ENCODE measurements around the gene FXN. TPM values are rescaled to one million over a fixed set of nuclear protein-coding genes. Genes with fewer than 3 reads are reported as not detected.
A peak's percentile ranks its signal among the peaks of the same experiment; 100 is the strongest.

Gene FXN
- total RNA-seq, 2 donors from 2014 or later = 0.68 to 4.0 TPM

GRCh38 chr9:69056191-69056815 lies 20.8 kb downstream of the FXN start:
- ATAC-seq (ENCODE audit: insufficient number of reproducible peaks, low FRiP score, low read depth) (no peak), DNase-seq (ENCODE audit: low spot score) (no peak)
- Histone ChIP-seq H3K9me3 (no peaks in the 10 kb centered on the region), H3K27ac (no peak overlapping the region), H3K4me3 (no peak overlapping the region), H3K36me3 (no peaks in the 10 kb centered on the region), H3K27me3 (replicated peaks; ENCODE audit: insufficient read depth) (no peaks in the 10 kb centered on the region), H3K4me1 (ENCODE audit: control insufficient read depth in 1 of 2, low read depth in 2 of 2) (peaks cover 0 to 18% of the 10 kb centered on the region in 2 donors)
- TF ChIP-seq CTCF (IDR thresholded peaks at IDR 0.05) = no peak

GRCh38 chr9:69058101-69058500 lies 22.5 kb downstream of the FXN start:
- ATAC-seq (ENCODE audit: insufficient number of reproducible peaks, low FRiP score, low read depth) (no peak), DNase-seq (ENCODE audit: low spot score) (no peak)
- H3K4me1 ChIP-seq (ENCODE audit: control insufficient read depth in 1 of 2, low read depth in 2 of 2) = peaks cover 4 to 23% of the 10 kb centered on the region in 2 donors
- no peaks in the 10 kb centered on the region for H3K27me3 ChIP-seq (replicated peaks; ENCODE audit: insufficient read depth)
- no peak overlapping the region for H3K4me3 ChIP-seq
- TF ChIP-seq CTCF (IDR thresholded peaks at IDR 0.05) = no peak
- H3K36me3 ChIP-seq = no peaks in the 10 kb centered on the region
- H3K27ac ChIP-seq = no peak overlapping the region
- no peaks in the 10 kb centered on the region for H3K9me3 ChIP-seq

- Histone ChIP-seq H3K27me3 (replicated peaks; ENCODE audit: insufficient read depth) (no peaks in the 10 kb centered on the region), H3K4me1 (ENCODE audit: control insufficient read depth in 1 of 2, low read depth in 2 of 2) (peaks cover 4 to 22% of the 10 kb centered on the region in 2 donors), H3K27ac (no peak overlapping the region), H3K4me3 (no peak overlapping the region), H3K36me3 (no peaks in the 10 kb centered on the region), H3K9me3 (no peaks in the 10 kb centered on the region)
- ATAC-seq (ENCODE audit: insufficient number of reproducible peaks, low FRiP score, low read depth) = no peak
- TF ChIP-seq CTCF (IDR thresholded peaks at IDR 0.05) = no peak
- DNase-seq (ENCODE audit: low spot score) = no peak
Observed at GRCh38 chr9:69060766-69061165, 25.2 kb downstream of the FXN start.

GRCh38 chr9:69062195-69062594 lies 26.6 kb downstream of the FXN start:
- Histone ChIP-seq H3K9me3 (no peaks in the 10 kb centered on the region), H3K4me3 (no peak overlapping the region), H3K27ac (peak overlapping the region; percentile 50 to 73), H3K36me3 (no peaks in the 10 kb centered on the region), H3K4me1 (ENCODE audit: control insufficient read depth in 1 of 2, low read depth in 2 of 2) (peaks cover 4 to 25% of the 10 kb centered on the region in 2 donors), H3K27me3 (replicated peaks; ENCODE audit: insufficient read depth) (no peaks in the 10 kb centered on the region)
- ATAC-seq (ENCODE audit: insufficient number of reproducible peaks, low FRiP score, low read depth) (no peak), DNase-seq (ENCODE audit: low spot score) (no peak)
- no peak for TF ChIP-seq CTCF (IDR thresholded peaks at IDR 0.05)

GRCh38 chr9:69063839-69064238 lies 28.3 kb downstream of the FXN start:
- peak overlapping the region in 1 of 2 donors; percentile 23 for H3K27ac ChIP-seq
- no peak for DNase-seq (ENCODE audit: low spot score)

More at GRCh38 chr9:69063839-69064238, 28.3 kb downstream of the FXN start:
- H3K36me3 ChIP-seq = no peaks in the 10 kb centered on the region
- H3K27me3 ChIP-seq (replicated peaks; ENCODE audit: insufficient read depth) = no peaks in the 10 kb centered on the region
- ATAC-seq (ENCODE audit: insufficient number of reproducible peaks, low FRiP score, low read depth) = no peak
- H3K4me3 ChIP-seq = no peak overlapping the region
- no peaks in the 10 kb centered on the region for H3K9me3 ChIP-seq
- TF ChIP-seq CTCF (IDR thresholded peaks at IDR 0.05) = no peak
- peaks cover 4 to 25% of the 10 kb centered on the region in 2 donors for H3K4me1 ChIP-seq (ENCODE audit: control insufficient read depth in 1 of 2, low read depth in 2 of 2)

Measured in thoracic aorta (tissue), 2 donors.